Lower leg skin (tissue), 3 donors: ENCODE measurements around the gene TRIM25.

Experiments
- POLR2A ChIP-seq, 2 donors: fragments of 450-650 bp; IDR thresholded peaks; one replicate each; pipeline ENCODE4 v1.6.1; 2016 to 2017; ENCODE audit warnings: antibody characterized with exemption in 2 of 2, mild to moderate bottlenecking in 1 of 2, moderate library complexity in 1 of 2
- TF ChIP-seq, protein P1 (sequence below), 3 donors: fragments of 450-650 bp; IDR thresholded peaks; one replicate each; pipeline ENCODE4 v1.5.1; 2016; ENCODE audit warnings: antibody characterized with exemption in 3 of 3, mild to moderate bottlenecking in 3 of 3, moderate library complexity in 2 of 3

DNA sequence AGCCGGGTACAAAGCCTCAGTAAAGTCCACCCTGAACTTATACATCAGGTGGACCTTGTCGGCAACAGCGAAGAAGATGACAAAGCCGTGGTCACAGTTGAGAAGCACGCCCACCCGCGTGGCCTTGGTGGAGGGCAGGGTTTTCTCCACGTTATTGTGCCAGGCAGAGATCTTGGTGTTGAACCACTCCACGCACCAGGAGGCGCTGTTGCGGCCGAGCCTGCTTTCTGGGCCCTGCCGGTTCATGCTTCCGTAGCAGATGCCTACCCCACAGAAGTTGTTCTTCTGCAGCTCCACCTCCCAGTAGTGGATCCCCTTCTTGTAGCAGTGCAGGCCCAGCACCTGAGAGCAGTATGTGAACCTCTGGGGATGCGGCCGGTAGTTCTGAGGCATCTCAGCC, 22.1 kb downstream of the TRIM25 start:
- TF ChIP-seq, protein P1, sequence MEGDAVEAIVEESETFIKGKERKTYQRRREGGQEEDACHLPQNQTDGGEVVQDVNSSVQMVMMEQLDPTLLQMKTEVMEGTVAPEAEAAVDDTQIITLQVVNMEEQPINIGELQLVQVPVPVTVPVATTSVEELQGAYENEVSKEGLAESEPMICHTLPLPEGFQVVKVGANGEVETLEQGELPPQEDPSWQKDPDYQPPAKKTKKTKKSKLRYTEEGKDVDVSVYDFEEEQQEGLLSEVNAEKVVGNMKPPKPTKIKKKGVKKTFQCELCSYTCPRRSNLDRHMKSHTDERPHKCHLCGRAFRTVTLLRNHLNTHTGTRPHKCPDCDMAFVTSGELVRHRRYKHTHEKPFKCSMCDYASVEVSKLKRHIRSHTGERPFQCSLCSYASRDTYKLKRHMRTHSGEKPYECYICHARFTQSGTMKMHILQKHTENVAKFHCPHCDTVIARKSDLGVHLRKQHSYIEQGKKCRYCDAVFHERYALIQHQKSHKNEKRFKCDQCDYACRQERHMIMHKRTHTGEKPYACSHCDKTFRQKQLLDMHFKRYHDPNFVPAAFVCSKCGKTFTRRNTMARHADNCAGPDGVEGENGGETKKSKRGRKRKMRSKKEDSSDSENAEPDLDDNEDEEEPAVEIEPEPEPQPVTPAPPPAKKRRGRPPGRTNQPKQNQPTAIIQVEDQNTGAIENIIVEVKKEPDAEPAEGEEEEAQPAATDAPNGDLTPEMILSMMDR (IDR thresholded peaks at IDR 0.05), result no peak
- TF ChIP-seq POLR2A (IDR thresholded peaks at IDR 0.05), result no peak
